ENCODE results near the gene POLR2E.

DNA sequence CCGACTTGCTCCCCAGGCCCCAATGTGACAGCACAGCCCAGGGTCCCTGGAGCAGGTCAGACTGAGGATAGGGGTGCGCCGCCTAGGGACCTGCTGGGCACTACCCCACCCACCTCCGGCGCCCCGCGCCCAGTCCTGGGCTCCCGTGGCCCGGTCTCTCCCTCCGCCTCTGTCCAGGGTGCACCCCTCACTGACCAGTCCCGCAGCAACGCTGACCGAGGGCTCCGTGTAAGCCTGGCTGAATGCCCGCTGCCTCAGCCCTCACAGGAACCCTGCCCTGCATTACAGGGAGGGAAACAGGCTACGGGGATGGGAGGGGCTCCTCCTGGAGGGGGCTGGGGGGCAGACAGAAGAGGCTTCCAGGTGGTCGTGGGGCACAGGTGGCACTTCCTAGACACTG, 40.3 kb upstream of the POLR2E start:
- TF ChIP-seq CTCF (conservative IDR thresholded peaks at IDR 0.05) (no peak), EZH2 (IDR thresholded peaks at IDR 0.05; ENCODE audit: low read depth) (no peak)
